NCI-H526 (cell line): ENCODE measurements around the gene RAPGEF5.

Source experiments
- DNase-seq, 2 experiments: peaks; one replicate each; lab custom pipeline; 2025; lab: John Stamatoyannopoulos, UW

RAPGEF5 gene

GRCh38 chr7:22356701-22357310, at the start of gene RAPGEF5:
Gene RAPGEF5, minus strand, starts transcription at chr7:22357154. Its CDS starts 94 bp downstream, at chr7:22357060.
- peak in 1 of 2 experiments; percentile 89 for DNase-seq

GRCh38 chr7:22406715-22407114, 49.8 kb upstream of the RAPGEF5 start:
- no peak for DNase-seq

- DNase-seq = no peak
Measured at GRCh38 chr7:22404421-22405023, 47.6 kb upstream of the RAPGEF5 start.

GRCh38 chr7:22403344-22403743, 46.4 kb upstream of the RAPGEF5 start:
- DNase-seq = no peak

- DNase-seq = no peak
Measured at GRCh38 chr7:22402250-22402649, 45.3 kb upstream of the RAPGEF5 start.

- DNase-seq = no peak
Measured at GRCh38 chr7:22400936-22401553, 44.1 kb upstream of the RAPGEF5 start.

- DNase-seq = peak in 1 of 2 experiments; percentile 10
Measured at GRCh38 chr7:22400150-22400814, 43.3 kb upstream of the RAPGEF5 start.

- no peak for DNase-seq
Measured at GRCh38 chr7:22399546-22399945, 42.6 kb upstream of the RAPGEF5 start.

GRCh38 chr7:22399091-22399490, 42.1 kb upstream of the RAPGEF5 start:
- DNase-seq = peak in 1 of 2 experiments; percentile 38

GRCh38 chr7:22397981-22398380, 41.0 kb upstream of the RAPGEF5 start:
- peak in 1 of 2 experiments; percentile 22 for DNase-seq

- no peak for DNase-seq
Measured at GRCh38 chr7:22395222-22395621, 38.3 kb upstream of the RAPGEF5 start.

- DNase-seq = no peak
Measured at GRCh38 chr7:22394739-22395138, 37.8 kb upstream of the RAPGEF5 start.

- DNase-seq = no peak
Measured at GRCh38 chr7:22393913-22394729, 37.2 kb upstream of the RAPGEF5 start.

- DNase-seq = no peak
Measured at GRCh38 chr7:22390516-22390915, 33.6 kb upstream of the RAPGEF5 start.

- no peak for DNase-seq
Measured at GRCh38 chr7:22389892-22390291, 32.9 kb upstream of the RAPGEF5 start.

GRCh38 chr7:22387583-22387982, 30.6 kb upstream of the RAPGEF5 start:
- DNase-seq = no peak

- DNase-seq = no peak
Measured at GRCh38 chr7:22386865-22387264, 29.9 kb upstream of the RAPGEF5 start.

GRCh38 chr7:22386206-22386858, 29.4 kb upstream of the RAPGEF5 start:
- no peak for DNase-seq

- DNase-seq = no peak
Measured at GRCh38 chr7:22385326-22385725, 28.4 kb upstream of the RAPGEF5 start.

GRCh38 chr7:22380333-22380732, 23.4 kb upstream of the RAPGEF5 start:
- no peak for DNase-seq

GRCh38 chr7:22378199-22378980, 21.4 kb upstream of the RAPGEF5 start:
- peak; percentile 96 to 97 for DNase-seq
